Progenitor cell of endocrine pancreas (in vitro differentiated cells): ENCODE measurements around the gene VWA1. TPM values are rescaled to one million over a fixed set of nuclear protein-coding genes. Genes with fewer than 3 reads are reported as not detected.
"Not testable (repeated sequence)": the region's sequence is repeated elsewhere in the genome, so short reads cannot be mapped to it uniquely, and the experiment has no call there.

Source experiments
- DNase-seq: peaks from one replicate; pipeline ENCODE4 v3.0.0; 2021; ENCODE audit warnings: low spot score; ENCODE audit not compliant: unreplicated experiment
- H3K27ac Mint-ChIP-seq: 2 replicates; pipeline ENCODE4 v1.8.0; 2021; ENCODE audit warnings: mild to moderate bottlenecking, moderate library complexity, mixed read lengths
- H3K27me3 Mint-ChIP-seq: 2 replicates; pipeline ENCODE4 v1.8.0; 2021; ENCODE audit warnings: mixed read lengths
- H3K36me3 Mint-ChIP-seq: 2 replicates; pipeline ENCODE4 v1.8.0; 2022; ENCODE audit warnings: mixed read lengths; ENCODE audit not compliant: insufficient read depth
- H3K4me1 Mint-ChIP-seq: 2 replicates; pipeline ENCODE4 v1.8.0; 2021; ENCODE audit warnings: low read depth, mixed read lengths
- H3K4me3 Mint-ChIP-seq: 2 replicates; pipeline ENCODE4 v1.8.0; 2021; ENCODE audit warnings: low read depth, mild to moderate bottlenecking, moderate library complexity, mixed read lengths
- H3K9me3 Mint-ChIP-seq: 2 replicates; pipeline ENCODE4 v1.8.0; 2021; ENCODE audit warnings: low read depth, mixed read lengths
- total RNA-seq: library from RNA; stranded (reverse); gene quantifications from 2 replicates; pipeline ENCODE4 v1.2.1, GENCODE V29; 2021
- TF ChIP-seq, protein P1 (sequence below): fragments of 200-600 bp; sonication (generic); IDR thresholded peaks from one replicate; pipeline ENCODE4 v1.5.0; 2021; ENCODE audit warnings: antibody characterized with exemption, mild to moderate bottlenecking; ENCODE audit not compliant: unreplicated experiment

Gene VWA1
- total RNA-seq, 1 donor from 2014 or later = 36.8 TPM

DNA sequence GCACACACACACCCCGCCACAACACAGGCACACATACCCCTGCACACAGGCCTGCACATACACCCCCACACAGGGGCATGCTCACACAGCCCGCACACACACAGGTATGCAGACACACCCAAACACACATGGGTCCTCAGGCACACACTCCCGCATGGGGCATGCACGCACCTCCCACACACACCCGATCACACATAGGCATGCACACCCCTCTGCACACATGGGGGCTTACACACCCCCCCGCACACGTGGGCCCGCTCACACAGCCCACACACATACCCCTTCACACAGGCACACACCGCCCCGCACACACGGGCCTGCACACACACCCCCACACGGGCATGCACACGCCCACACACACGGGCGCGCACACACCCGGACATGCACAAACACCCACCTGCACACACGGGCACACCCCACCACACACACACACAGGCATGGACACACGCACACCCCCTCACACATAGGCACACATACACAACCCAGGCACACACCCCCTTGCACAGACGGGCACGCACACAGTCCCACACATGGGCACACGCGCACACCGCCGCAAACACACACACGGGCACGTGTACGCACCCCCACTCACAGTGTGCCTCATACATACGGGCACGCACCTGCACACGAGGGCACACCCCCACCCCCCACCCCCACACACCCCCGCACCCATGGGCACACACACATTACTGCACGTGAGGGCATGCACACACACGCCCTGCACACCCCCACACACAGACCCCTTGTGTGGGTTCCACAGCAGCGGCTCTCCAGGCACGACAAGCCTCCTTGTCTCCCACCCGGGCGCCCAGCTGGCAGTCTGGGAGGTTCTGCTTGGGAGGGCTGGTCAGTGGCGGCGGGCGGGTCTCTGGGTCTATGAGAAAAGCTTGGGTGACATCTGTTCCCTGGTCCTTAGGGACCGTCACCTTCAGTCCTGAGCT is 44.3 kb downstream of the VWA1 start:
- Mint-ChIP-seq H3K36me3 (peaks cover 5% of the 10 kb centered on the region), H3K4me3 (no peak overlapping the region), H3K27ac (no peak overlapping the region), H3K27me3 (no peaks in the 10 kb centered on the region), H3K9me3 (no peaks in the 10 kb centered on the region), H3K4me1 (no peaks in the 10 kb centered on the region)
- TF ChIP-seq, protein P1, sequence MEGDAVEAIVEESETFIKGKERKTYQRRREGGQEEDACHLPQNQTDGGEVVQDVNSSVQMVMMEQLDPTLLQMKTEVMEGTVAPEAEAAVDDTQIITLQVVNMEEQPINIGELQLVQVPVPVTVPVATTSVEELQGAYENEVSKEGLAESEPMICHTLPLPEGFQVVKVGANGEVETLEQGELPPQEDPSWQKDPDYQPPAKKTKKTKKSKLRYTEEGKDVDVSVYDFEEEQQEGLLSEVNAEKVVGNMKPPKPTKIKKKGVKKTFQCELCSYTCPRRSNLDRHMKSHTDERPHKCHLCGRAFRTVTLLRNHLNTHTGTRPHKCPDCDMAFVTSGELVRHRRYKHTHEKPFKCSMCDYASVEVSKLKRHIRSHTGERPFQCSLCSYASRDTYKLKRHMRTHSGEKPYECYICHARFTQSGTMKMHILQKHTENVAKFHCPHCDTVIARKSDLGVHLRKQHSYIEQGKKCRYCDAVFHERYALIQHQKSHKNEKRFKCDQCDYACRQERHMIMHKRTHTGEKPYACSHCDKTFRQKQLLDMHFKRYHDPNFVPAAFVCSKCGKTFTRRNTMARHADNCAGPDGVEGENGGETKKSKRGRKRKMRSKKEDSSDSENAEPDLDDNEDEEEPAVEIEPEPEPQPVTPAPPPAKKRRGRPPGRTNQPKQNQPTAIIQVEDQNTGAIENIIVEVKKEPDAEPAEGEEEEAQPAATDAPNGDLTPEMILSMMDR = no peak
- no peak for DNase-seq

DNA sequence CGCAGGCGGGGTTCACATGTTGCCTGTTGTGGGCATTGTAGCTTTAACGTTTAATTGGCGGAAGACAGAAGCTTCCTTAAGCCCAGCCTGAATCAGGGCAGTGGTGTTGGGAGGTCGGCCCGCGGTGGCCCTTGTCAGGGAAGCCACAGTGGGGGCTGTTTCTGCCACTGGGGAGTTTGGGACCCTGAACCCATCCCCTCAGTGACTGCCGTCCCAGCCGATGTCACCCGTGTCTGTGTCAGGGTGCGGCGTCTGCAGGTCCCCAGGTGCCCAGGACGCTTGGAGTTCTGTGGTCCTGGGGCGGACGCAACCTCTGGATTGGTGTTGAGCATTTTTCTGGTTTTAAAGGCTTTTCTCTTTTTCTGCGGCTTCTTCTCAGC is 45.0 kb downstream of the VWA1 start:
- not testable (repeated sequence) for H3K4me3 Mint-ChIP-seq, H3K36me3 Mint-ChIP-seq, H3K27ac Mint-ChIP-seq, H3K27me3 Mint-ChIP-seq, H3K4me1 Mint-ChIP-seq, DNase-seq, H3K9me3 Mint-ChIP-seq

DNA sequence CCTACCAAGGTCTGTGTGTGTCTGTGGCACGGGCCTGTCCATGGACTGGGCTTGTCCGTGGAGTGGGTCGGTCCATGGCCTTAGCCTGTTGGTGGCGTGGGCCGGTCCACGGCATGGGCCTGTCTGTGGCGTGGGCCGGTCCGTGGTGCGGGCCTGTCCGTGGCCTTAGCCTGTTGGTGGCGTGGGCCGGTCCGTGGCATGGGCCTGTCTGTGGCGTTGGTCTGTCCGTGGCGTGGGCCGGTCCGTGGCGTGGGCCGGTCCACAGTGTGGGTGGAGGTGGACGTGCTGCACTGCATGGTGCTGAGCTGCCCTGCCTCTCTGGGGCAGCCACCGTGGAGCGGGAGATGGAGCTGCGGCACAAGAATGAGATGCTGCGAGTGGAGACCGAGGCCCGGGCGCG is 46.3 kb downstream of the VWA1 start:
- not testable (repeated sequence) for H3K27ac Mint-ChIP-seq, H3K36me3 Mint-ChIP-seq, H3K9me3 Mint-ChIP-seq, H3K4me3 Mint-ChIP-seq, H3K27me3 Mint-ChIP-seq, H3K4me1 Mint-ChIP-seq, DNase-seq

DNA sequence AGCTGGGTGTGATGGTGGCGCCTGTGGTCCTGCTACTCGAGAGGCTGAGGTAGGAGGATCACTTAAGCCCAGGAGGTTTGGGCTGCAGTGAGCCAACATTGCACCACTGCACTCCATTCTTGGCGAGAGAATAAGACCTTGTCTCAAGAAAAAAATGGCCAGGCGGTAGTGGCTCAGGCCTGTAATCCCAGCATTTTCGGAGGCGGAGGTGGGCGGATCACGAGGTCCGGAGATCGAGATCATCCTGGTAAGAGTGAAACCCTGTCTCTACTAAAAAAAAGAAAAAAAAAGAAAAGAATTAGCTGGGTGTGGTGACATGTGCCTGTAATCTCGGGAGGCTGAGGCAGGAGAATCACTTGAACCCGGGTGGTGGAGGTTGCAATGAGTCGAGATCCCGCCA is 47.4 kb downstream of the VWA1 start:
- Mint-ChIP-seq H3K4me1 (no peaks in the 10 kb centered on the region), H3K27me3 (no peaks in the 10 kb centered on the region), H3K36me3 (peaks cover 5% of the 10 kb centered on the region), H3K27ac (no peak overlapping the region), H3K4me3 (no peak overlapping the region), H3K9me3 (no peaks in the 10 kb centered on the region)
- TF ChIP-seq, protein P1 = no peak
- DNase-seq = no peak

DNA sequence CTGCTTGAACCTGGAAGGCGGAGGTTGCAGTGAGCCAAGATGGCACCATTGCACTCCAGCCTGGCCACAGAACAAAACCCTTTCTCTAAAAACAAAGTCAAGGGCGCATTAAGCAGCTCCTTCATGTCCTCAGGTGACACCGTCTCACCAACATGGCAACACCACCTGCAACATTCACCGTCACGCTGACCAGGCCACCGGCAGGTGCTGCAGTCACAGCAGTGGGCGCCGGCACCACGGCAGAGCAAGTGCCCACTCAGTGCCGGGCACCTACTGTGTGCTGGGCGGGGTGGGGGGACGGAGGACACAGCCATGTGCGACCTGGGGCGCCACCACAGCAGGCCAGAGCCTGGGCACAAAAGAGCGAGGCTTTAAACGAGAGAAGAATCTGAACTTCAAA is 48.2 kb downstream of the VWA1 start:
- no peak overlapping the region for H3K4me3 Mint-ChIP-seq
- no peak for DNase-seq
- no peaks in the 10 kb centered on the region for H3K4me1 Mint-ChIP-seq
- H3K27me3 Mint-ChIP-seq = no peaks in the 10 kb centered on the region
- H3K36me3 Mint-ChIP-seq = peaks cover 6% of the 10 kb centered on the region
- H3K9me3 Mint-ChIP-seq = no peaks in the 10 kb centered on the region
- H3K27ac Mint-ChIP-seq = no peak overlapping the region
- TF ChIP-seq, protein P1 = no peak

DNA sequence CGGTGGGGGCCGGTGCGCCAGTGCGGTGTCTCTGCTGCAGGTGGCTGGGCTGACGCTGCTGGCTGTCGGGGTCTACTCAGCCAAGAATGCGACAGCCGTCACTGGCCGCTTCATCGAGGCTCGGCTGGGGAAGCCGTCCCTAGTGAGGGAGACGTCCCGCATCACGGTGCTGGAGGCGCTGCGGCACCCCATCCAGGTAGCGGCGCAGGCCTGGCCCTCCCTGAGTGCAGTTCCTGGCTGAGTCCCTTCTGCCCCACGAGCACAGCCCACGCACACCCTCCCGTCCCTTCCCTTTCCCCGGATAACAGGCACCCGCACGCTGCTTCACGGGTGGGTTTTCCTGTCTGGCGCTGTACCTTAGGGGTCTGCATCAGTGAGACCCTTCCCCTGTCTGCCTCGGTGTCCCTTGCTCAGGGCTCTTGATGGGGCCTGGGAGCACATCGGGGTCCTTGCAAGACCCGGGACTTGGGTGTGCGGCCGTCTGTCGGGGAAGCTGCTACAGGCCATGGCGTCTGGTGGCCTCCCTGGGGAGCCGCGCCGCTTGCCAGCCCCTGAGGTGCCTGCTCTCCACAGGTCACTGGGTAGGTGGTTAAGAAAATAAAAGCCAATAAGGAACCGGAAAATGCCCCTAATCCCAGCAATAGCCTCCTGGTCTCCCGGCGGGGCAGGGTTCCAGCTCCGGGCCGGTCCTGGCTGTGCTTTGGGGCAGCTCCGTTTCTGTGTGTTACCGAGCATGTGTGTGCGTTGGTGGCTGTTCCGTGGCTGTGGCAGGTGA is 49.7 kb downstream of the VWA1 start:
- H3K36me3 Mint-ChIP-seq, H3K4me1 Mint-ChIP-seq, H3K4me3 Mint-ChIP-seq, H3K27me3 Mint-ChIP-seq, DNase-seq, H3K9me3 Mint-ChIP-seq, H3K27ac Mint-ChIP-seq: not testable (repeated sequence)

DNA sequence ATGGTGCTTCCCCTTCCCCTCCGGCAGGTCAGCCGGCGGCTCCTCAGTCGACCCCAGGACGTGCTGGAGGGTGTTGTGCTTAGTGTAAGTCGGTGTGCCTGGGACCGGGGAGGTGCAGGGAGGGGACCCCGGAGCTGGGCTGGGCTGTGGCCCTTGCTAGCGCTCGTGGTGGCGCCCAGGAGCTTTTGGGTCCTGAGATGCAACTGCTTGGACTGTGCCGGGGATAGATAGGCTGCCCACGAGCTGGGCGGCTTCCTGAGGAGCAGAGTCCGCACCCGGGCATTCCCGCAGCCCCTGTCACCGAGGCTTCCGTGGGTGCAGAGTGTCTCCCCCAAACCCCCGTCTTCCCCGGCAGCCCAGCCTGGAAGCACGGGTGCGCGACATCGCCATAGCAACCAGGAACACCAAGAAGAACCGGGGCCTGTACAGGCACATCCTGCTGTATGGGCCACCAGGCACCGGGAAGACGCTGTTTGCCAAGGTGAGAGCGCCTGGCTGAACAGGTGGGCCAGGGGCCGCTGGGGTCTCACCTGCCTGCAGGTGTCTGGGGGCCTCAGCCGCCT is 50.3 kb downstream of the VWA1 start:
- H3K9me3 Mint-ChIP-seq, H3K4me3 Mint-ChIP-seq, H3K4me1 Mint-ChIP-seq, H3K27ac Mint-ChIP-seq, DNase-seq, H3K36me3 Mint-ChIP-seq, H3K27me3 Mint-ChIP-seq: not testable (repeated sequence)
